T-helper 17 cell (primary cell): ENCODE results near the gene CCDC12. TPM values are rescaled to one million over a fixed set of nuclear protein-coding genes. Genes with fewer than 3 reads are reported as not detected.
A peak's percentile ranks its signal among the peaks of the same experiment; 100 is the strongest.

Experiments
- ATAC-seq: fragments of 150-1000 bp; cut with Tn5 transposase; 2 replicates; pipeline ENCODE4 v1.10.0; 2021; ENCODE audit warnings: mild to moderate bottlenecking, moderate library complexity
- DNase-seq, 3 donors: peaks; one replicate each; pipeline versions ENCODE4 v3.0.0 to v3.0.0-alpha.2; 2020 to 2021
- H3K9me3 ChIP-seq: one replicate; pipeline ENCODE4 v1.7.0; 2013; ENCODE audit warnings: low read length, mild to moderate bottlenecking; ENCODE audit not compliant: control insufficient read depth, poor library complexity, severe bottlenecking
- H3K27ac Mint-ChIP-seq: one replicate; pipeline ENCODE4 v1.8.0; 2022; ENCODE audit warnings: mild to moderate bottlenecking, moderate library complexity, mixed read lengths
- H3K27me3 Mint-ChIP-seq: one replicate; pipeline ENCODE4 v1.8.0; 2022; ENCODE audit warnings: mixed read lengths
- H3K36me3 Mint-ChIP-seq: one replicate; pipeline ENCODE4 v1.8.0; 2022; ENCODE audit warnings: low read depth, mixed read lengths
- H3K4me1 Mint-ChIP-seq: one replicate; pipeline ENCODE4 v1.8.0; 2022; ENCODE audit warnings: mild to moderate bottlenecking, mixed read lengths
- H3K4me3 Mint-ChIP-seq: one replicate; pipeline ENCODE4 v1.8.0; 2022; ENCODE audit warnings: mild to moderate bottlenecking, moderate library complexity, mixed read lengths
- total RNA-seq, 4 donors: library from RNA in 2 of 4; stranded (reverse) in 2 of 4; gene quantifications; one replicate each; pipeline ENCODE4 v1.2.3 and lab custom pipeline; 2022 to 2026

CCDC12 gene
- total RNA-seq, 2 donors from 2014 or later = 67.6 to 75.8 TPM

DNA sequence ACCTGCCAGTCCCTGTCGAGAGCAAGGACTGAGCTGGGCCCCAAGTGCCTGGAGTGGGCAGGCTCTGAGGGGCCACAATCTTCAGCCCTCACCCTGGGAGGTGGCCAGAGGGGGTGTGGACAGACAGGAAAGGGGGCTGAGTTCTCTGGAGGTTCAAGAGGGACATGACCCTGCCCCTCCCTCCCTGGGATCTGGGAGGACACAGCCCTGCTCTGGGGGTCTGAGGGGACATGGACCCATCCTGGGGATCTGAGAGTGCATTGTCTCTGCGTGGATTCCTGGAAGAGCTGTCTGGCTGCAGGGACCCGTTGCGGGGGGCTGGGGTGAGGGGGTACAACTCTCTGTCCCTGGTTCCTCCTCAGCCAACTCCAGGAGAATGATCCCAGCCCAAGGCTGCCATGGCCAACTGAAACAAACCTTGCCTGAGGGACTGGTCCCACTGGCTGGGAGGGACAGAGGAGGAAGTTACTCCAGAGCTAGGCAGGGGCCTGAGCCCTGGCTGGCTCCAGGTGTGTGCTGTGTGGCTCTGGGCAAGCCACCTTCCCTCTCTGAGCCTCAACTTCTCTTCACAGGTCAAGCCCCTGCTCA is 70.0 kb downstream of the CCDC12 start:
- H3K9me3 ChIP-seq = no peaks in the 10 kb centered on the region
- no peak overlapping the region for H3K27ac Mint-ChIP-seq
- ATAC-seq = no peak
- DNase-seq = no peak
- peaks cover 13% of the 10 kb centered on the region for H3K4me1 Mint-ChIP-seq
- H3K27me3 Mint-ChIP-seq = no peaks in the 10 kb centered on the region
- H3K4me3 Mint-ChIP-seq = no peak overlapping the region
- H3K36me3 Mint-ChIP-seq = no peaks in the 10 kb centered on the region

DNA sequence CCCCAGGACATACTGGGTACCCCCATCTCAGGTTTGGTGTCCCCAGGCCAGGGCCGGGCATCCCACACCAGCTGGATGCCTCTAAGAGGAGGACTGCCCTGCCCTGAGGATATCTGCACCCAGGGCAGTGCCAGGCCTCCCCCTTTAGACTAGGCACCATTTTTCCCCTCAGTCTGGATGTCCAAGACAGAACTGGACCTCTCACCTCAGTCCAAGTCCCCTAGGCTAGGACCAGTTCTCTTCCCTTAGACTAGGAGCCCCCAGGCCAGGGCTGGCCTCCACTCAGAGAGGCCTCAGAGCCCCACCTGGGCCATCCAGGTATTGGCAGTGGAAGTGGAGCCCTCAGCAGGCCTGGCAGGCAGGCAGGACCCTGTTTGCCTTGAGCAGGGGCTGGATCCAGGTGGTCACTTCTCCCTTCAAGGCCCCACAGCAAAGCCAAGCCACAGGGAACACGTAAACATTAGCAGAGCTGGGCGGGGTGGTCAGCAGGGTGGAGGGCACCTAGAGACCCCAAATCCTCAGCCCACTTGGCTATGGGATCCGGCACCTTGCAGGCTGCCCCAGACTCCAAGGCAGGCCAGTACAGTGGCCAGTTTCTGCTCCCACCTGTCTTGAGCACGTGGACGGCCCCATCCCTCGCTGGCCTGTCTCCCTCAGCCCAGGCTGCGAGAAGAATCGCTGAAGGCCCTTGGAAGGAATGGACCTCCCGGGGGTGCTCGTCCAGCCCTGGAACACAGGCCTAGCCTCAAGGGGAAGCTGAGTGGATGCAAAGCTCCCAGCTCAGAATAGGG is 70.7 kb downstream of the CCDC12 start:
- H3K9me3 ChIP-seq = no peaks in the 10 kb centered on the region
- H3K4me1 Mint-ChIP-seq = peaks cover 13% of the 10 kb centered on the region
- ATAC-seq (no peak), DNase-seq (no peak)
- no peaks in the 10 kb centered on the region for H3K36me3 Mint-ChIP-seq
- H3K4me3 Mint-ChIP-seq = no peak overlapping the region
- H3K27me3 Mint-ChIP-seq = no peaks in the 10 kb centered on the region
- H3K27ac Mint-ChIP-seq = no peak overlapping the region

- H3K36me3 Mint-ChIP-seq = no peaks in the 10 kb centered on the region
- no peaks in the 10 kb centered on the region for H3K27me3 Mint-ChIP-seq
- no peaks in the 10 kb centered on the region for H3K9me3 ChIP-seq
Observed at GRCh38 chr3:46905213-46905560, 71.4 kb downstream of the CCDC12 start.

DNA sequence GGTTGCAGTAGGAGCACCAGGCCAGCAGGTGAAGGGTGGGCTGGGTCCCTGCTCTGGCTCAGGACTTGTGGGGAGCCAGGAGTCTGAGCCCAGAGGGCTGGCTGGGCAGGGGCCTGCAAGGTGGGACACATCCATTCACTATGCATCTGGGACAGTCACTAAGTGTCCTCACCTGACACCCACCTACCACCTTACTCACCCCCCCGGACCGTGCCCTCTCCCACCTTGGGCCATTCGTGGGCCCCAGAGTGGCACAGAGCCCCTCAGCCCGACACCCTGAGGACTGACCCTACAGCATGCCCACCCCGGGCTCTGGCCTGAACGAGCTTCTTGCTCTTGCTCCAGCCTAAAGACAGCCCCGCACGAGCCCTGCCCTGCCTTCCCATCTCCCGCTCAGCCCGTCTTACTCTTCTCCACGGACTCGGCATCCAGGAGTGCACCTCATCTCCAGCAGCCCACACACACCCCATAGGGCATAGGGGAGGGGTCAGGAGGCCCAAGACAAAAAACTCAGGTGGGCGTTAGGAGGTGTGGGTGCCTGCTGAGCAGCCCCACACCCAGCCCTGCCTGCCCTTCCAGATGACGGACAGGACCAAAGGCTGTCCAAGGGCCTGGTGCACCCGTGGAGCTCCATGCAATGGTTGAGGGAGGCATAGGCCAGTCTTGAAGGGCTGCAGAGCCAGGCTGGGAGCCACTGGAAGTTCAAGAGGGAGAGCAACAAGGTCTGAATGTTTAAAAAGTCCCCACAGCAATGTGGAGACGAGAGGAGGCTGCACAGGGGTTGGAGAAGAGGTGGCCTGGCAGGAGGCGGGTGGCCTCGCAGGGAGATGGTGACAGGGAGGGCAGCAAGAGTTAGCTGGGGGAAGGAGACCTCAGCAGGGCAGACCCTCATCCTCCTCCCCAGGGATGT is 72.0 kb downstream of the CCDC12 start:
- no peak for ATAC-seq
- Mint-ChIP-seq H3K4me3 (peak overlapping the region; percentile 25), H3K27me3 (no peaks in the 10 kb centered on the region), H3K4me1 (peaks cover 12% of the 10 kb centered on the region), H3K36me3 (no peaks in the 10 kb centered on the region), H3K27ac (no peak overlapping the region)
- no peaks in the 10 kb centered on the region for H3K9me3 ChIP-seq
- DNase-seq = no peak

More at GRCh38 chr3:46905213-46905560, 71.4 kb downstream of the CCDC12 start:
- Mint-ChIP-seq H3K4me3 (no peak overlapping the region), H3K4me1 (peaks cover 13% of the 10 kb centered on the region), H3K27ac (no peak overlapping the region)
- no peak for ATAC-seq
- no peak for DNase-seq

GRCh38 chr3:46903341-46904302 is 72.9 kb downstream of the CCDC12 start:
- Mint-ChIP-seq H3K4me1 (peaks cover 12% of the 10 kb centered on the region), H3K4me3 (peak overlapping the region; percentile 57), H3K27me3 (peaks cover 9% of the 10 kb centered on the region), H3K36me3 (no peaks in the 10 kb centered on the region), H3K27ac (no peak overlapping the region)
- no peak for DNase-seq
- no peaks in the 10 kb centered on the region for H3K9me3 ChIP-seq
- no peak for ATAC-seq

DNA sequence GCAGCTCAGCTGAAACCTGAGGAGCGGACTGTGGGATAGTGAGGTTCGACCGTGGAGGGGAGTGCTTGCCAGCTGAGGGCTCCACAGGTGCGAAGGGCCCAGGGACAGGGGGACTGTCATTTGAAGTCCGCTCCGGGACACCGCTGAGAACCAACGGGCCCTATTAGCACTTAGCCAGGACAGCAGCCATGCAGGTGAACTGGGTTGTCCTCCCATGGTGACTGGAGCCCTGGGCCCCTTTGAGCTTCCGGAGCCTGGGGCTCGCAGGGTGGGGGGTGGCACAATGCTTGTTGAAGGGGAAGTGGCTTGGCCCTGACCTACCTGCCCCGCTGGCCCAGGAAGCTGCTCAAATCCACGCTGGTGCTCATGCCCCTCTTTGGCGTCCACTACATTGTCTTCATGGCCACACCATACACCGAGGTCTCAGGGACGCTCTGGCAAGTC is 74.3 kb downstream of the CCDC12 start:
- DNase-seq (no peak), ATAC-seq (no peak)
- Mint-ChIP-seq H3K27me3 (peaks cover 16% of the 10 kb centered on the region), H3K4me1 (peaks cover 16% of the 10 kb centered on the region), H3K36me3 (no peaks in the 10 kb centered on the region), H3K4me3 (no peak overlapping the region), H3K27ac (no peak overlapping the region)
- H3K9me3 ChIP-seq = no peaks in the 10 kb centered on the region

DNA sequence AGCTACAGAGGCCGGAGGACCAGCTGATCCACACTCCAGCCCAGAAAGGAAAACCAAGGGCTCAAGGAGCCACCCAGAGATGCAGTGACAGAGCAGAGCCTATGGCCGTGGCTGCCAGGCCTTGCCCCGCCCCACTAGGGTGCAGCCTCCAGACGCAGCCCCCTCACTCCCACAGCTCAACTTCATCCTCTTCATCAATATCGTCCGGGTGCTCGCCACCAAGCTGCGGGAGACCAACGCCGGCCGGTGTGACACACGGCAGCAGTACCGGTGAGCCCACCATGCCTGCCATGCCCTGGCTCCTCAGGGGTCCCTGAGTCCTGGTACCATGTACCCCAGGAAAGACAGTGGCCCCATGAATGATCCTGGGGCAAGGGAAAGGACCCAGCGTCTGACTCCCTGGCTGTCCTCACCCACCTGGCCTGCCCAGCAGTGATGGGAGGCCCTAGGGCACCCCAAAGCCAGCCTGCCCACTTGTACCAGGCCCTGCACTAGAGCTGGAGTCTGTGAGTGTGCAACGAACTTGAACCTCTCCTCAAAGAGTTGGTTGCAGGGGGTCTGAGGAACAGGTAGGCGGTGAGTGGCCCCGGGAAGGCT is 74.9 kb downstream of the CCDC12 start:
- Mint-ChIP-seq H3K36me3 (no peaks in the 10 kb centered on the region), H3K27ac (no peak overlapping the region), H3K4me3 (no peak overlapping the region), H3K27me3 (peaks cover 20% of the 10 kb centered on the region), H3K4me1 (peaks cover 12% of the 10 kb centered on the region)
- no peak for DNase-seq
- no peak for ATAC-seq
- no peaks in the 10 kb centered on the region for H3K9me3 ChIP-seq

DNA sequence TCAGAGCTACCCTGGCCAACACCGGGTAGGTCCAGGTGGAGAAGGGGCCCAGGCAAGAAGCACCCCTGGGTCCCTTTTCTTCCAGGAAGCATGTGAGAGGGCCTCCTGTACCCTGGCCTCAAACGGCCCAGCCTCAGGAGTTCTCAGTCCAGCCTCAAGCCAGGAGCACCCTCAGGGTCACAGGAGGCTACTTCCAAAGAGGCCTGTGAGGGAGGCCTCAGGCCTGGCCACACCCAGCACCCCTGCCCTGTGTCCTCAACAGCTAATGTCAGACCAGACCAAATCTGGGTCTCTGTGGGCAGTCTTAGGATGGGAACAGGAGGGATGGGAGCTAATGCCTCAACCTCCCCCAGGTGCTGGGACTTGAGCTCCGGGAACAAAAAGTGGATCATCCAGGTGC is 75.5 kb downstream of the CCDC12 start:
- no peak for DNase-seq
- Mint-ChIP-seq H3K4me3 (no peak overlapping the region), H3K27ac (no peak overlapping the region), H3K36me3 (peaks cover under 1% of the 10 kb centered on the region), H3K27me3 (peaks cover 27% of the 10 kb centered on the region), H3K4me1 (peaks cover 12% of the 10 kb centered on the region)
- H3K9me3 ChIP-seq = no peaks in the 10 kb centered on the region
- no peak for ATAC-seq

GRCh38 chr3:46900356-46900755 is 76.2 kb downstream of the CCDC12 start:
- Mint-ChIP-seq H3K4me3 (no peak overlapping the region), H3K4me1 (peaks cover 14% of the 10 kb centered on the region), H3K27ac (no peak overlapping the region), H3K36me3 (peaks cover 3% of the 10 kb centered on the region), H3K27me3 (peaks cover 34% of the 10 kb centered on the region)
- ATAC-seq (no peak), DNase-seq (no peak)
- no peaks in the 10 kb centered on the region for H3K9me3 ChIP-seq

GRCh38 chr3:46900007-46900292 is 76.6 kb downstream of the CCDC12 start:
- DNase-seq (no peak), ATAC-seq (no peak)
- no peaks in the 10 kb centered on the region for H3K9me3 ChIP-seq
- Mint-ChIP-seq H3K36me3 (peaks cover 3% of the 10 kb centered on the region), H3K27me3 (peaks cover 36% of the 10 kb centered on the region), H3K4me1 (peaks cover 17% of the 10 kb centered on the region), H3K4me3 (no peak overlapping the region), H3K27ac (no peak overlapping the region)

DNA sequence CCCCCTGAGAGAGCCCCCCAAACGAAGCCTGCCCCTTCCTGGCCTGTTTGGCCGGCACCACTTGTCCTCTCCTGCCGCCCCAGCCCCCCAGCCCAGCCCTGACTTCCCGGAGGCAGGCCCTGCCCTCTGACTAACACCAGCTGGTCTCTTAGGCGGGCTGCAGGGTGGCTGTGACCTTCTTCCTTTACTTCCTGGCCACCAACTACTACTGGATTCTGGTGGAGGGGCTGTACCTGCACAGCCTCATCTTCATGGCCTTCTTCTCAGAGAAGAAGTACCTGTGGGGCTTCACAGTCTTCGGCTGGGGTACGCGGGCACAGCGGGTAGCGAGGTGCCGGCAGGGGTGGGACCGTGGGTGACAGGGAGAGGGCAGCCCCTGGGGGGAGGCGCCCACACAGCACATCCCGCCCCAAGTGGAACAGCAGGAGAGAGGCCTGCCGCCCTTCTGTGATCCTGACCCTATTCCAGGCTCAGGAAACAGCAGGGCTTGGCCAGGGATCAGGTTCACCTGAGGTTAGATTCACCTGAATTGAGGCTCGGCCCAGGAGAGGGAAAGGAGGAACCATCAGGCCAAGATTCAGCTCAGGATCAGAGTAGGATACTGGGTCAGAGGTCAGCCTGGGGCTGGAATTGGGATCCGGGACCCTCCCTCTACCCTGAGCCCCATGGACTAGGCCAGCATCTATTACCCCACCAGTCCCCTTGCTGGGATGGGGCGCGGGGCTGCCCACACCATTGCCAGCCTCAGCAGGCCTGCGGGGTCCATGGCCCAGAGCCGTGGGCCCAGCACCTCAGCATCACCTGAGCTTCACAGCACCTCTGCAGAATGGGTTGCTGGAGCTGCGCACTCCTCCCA is 77.2 kb downstream of the CCDC12 start:
- peak overlapping the region; percentile 81 for H3K4me3 Mint-ChIP-seq
- peaks cover 36% of the 10 kb centered on the region for H3K27me3 Mint-ChIP-seq
- peak in 1 of 3 donors; percentile 7 for DNase-seq

More for the DNA sequence above, 77.2 kb downstream of the CCDC12 start:
- H3K4me1 Mint-ChIP-seq = peaks cover 17% of the 10 kb centered on the region
- no peak for ATAC-seq
- no peaks in the 10 kb centered on the region for H3K9me3 ChIP-seq
- no peak overlapping the region for H3K27ac Mint-ChIP-seq
- peaks cover 3% of the 10 kb centered on the region for H3K36me3 Mint-ChIP-seq
